A172 (cell line): Measurements from ENCODE around the gene TRIM38. TPM values are rescaled to one million over a fixed set of nuclear protein-coding genes. Genes with fewer than 3 reads are reported as not detected.
A peak's percentile ranks its signal among the peaks of the same experiment; 100 is the strongest.
"Not testable (repeated sequence)": the region's sequence is repeated elsewhere in the genome, so short reads cannot be mapped to it uniquely, and the experiment has no call there.

Source experiments
- DNase-seq: peaks from one replicate; pipeline ENCODE4 v3.0.0-alpha.2; 2015; ENCODE audit warnings: low spot score
- total RNA-seq: library from RNA; depleted of rRNA; stranded (reverse); fragments of >200 nt; shearing (Covaris generic); gene quantifications from 2 replicates; pipeline ENCODE4 v1.2.3, GENCODE V29; 2014

Gene TRIM38
- total RNA-seq, 1 experiment from 2014 or later = 6.4 TPM

- DNase-seq = peak; percentile 27
These were observed 19.9 kb upstream of the TRIM38 start for GRCh38 chr6:25942561-25943147.

GRCh38 chr6:25943887-25944286 is 18.7 kb upstream of the TRIM38 start:
- no peak for DNase-seq

GRCh38 chr6:25944688-25945574 is 17.7 kb upstream of the TRIM38 start:
- DNase-seq = no peak

- not testable (repeated sequence) for DNase-seq
These were observed 16.9 kb upstream of the TRIM38 start for GRCh38 chr6:25945738-25946137.

- no peak for DNase-seq
These were observed 16.0 kb upstream of the TRIM38 start for GRCh38 chr6:25946631-25947030.

- not testable (repeated sequence) for DNase-seq
These were observed 15.1 kb upstream of the TRIM38 start for GRCh38 chr6:25947492-25947891.

GRCh38 chr6:25949695-25950094 is 12.9 kb upstream of the TRIM38 start:
- DNase-seq = no peak

- DNase-seq = no peak
These were observed 12.3 kb upstream of the TRIM38 start for GRCh38 chr6:25950297-25950696.

GRCh38 chr6:25951296-25952032 is 11.1 kb upstream of the TRIM38 start:
- DNase-seq = no peak

- DNase-seq = no peak
These were observed 10.1 kb upstream of the TRIM38 start for GRCh38 chr6:25952535-25952934.

- DNase-seq = no peak
These were observed 8.9 kb upstream of the TRIM38 start for GRCh38 chr6:25953733-25954132.

GRCh38 chr6:25954756-25955155 is 7.8 kb upstream of the TRIM38 start:
- DNase-seq = no peak

GRCh38 chr6:25956226-25956625 is 6.4 kb upstream of the TRIM38 start:
- DNase-seq = no peak

GRCh38 chr6:25958700-25959162 is 3.9 kb upstream of the TRIM38 start:
- DNase-seq = no peak

GRCh38 chr6:25959890-25960536 is 2.6 kb upstream of the TRIM38 start:
- no peak for DNase-seq

- DNase-seq = no peak
These were observed 1.9 kb upstream of the TRIM38 start for GRCh38 chr6:25960734-25961133.

GRCh38 chr6:25961619-25962148 is 918 bp upstream of the TRIM38 start:
- DNase-seq = no peak

- peak; percentile 7 for DNase-seq
These were observed 973 bp downstream of the TRIM38 start for GRCh38 chr6:25963426-25964123.

GRCh38 chr6:25965058-25965457 is 2.5 kb downstream of the TRIM38 start:
- DNase-seq = no peak

GRCh38 chr6:25966711-25967110 is 4.1 kb downstream of the TRIM38 start:
- DNase-seq = no peak

- no peak for DNase-seq
These were observed 6.2 kb downstream of the TRIM38 start for GRCh38 chr6:25968769-25969168.
